Choroid plexus epithelial cell (primary cell): ENCODE data around the gene HSPB6.

Source experiments
- DNase-seq: peaks from one replicate; pipeline ENCODE4 v3.0.0-alpha.2; 2010; ENCODE audit warnings: low read depth
- H3K4me3 ChIP-seq: 2 replicates; pipeline ENCODE4 v1.5.1; 2011; ENCODE audit warnings: low read depth, mild to moderate bottlenecking, control low read depth, low read length, moderate library complexity
- CTCF ChIP-seq: conservative IDR thresholded peaks from 2 replicates; pipeline ENCODE4 v1.5.1; 2011; ENCODE audit warnings: low read depth, mild to moderate bottlenecking, control low read depth, inconsistent platforms, low read length, moderate library complexity

The HSPB6 gene

GRCh38 chr19:35714601-35715354 lies 42.1 kb downstream of the HSPB6 start:
- no peak overlapping the region for H3K4me3 ChIP-seq
- no peak for DNase-seq
- no peak for TF ChIP-seq CTCF

GRCh38 chr19:35713904-35714495 lies 42.8 kb downstream of the HSPB6 start:
- TF ChIP-seq CTCF, result no peak
- H3K4me3 ChIP-seq, result no peak overlapping the region
- no peak for DNase-seq

DNA sequence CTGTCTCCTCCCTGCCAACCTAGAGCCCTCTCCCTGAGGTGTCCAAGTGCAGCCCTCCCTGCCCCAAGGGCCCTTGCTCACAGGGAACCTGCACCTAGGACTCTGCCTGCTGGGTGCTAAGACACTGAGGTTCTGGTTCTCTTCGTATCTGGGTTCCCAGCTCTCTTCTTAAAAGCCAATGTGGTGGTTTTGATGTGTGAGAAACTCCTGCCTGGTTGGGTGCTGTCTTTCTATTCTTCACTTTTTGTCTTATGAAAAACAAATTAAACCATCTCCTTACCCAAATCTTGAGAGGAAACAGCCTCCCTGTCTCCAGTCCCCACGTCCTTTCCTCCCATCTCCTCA lies 43.4 kb downstream of the HSPB6 start:
- no peak for TF ChIP-seq CTCF
- no peak overlapping the region for H3K4me3 ChIP-seq
- no peak for DNase-seq

- DNase-seq, result no peak
- no peak for TF ChIP-seq CTCF
- no peak overlapping the region for H3K4me3 ChIP-seq
These were observed 44.0 kb downstream of the HSPB6 start for GRCh38 chr19:35712567-35713505.

DNA sequence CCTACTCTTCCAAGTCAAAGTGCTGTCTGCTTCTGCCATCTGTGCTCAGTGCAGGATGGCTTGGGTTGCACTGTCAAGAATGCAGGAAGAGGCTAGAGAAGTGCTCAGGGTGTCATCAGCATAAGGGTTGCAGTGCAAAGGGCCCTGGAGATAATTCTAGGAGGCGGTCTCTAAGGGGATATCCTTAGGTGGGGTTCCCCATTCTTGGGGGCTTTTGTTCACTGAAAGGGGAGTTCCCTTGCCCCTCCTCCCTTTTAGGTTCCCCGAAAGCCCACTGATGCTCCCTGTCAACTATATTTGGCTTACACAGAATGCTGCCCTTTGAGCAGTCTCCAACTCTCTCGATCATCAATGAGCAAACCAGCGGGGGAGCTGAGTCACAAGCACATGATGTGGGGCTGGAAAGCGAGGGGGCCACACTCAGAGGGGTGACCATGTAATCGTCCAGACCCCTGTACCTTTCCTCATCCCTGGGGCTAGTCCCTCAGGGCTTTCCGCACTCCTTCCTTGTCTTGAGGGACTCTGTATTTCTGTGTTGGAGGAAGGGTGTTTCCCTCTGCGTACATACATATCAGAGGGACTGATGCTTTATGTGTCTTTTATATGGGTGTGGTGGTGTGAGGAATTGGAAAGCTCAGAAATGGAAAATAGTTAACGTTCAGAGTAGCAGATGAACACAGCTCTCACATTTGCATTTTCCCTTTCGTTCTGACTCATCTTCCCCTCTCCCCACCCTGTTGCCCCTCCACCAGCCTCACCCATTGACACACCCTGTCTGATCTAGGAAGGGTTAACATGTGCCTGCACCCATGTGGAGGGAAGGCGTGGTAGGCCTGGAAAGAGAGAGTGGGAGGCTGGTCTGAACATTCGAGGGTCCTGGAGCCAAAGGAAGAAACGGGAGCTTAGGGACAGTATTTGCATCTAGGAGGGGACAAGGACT lies 45.8 kb downstream of the HSPB6 start:
- DNase-seq, result no peak
- no peak overlapping the region for H3K4me3 ChIP-seq
- no peak for TF ChIP-seq CTCF

DNA sequence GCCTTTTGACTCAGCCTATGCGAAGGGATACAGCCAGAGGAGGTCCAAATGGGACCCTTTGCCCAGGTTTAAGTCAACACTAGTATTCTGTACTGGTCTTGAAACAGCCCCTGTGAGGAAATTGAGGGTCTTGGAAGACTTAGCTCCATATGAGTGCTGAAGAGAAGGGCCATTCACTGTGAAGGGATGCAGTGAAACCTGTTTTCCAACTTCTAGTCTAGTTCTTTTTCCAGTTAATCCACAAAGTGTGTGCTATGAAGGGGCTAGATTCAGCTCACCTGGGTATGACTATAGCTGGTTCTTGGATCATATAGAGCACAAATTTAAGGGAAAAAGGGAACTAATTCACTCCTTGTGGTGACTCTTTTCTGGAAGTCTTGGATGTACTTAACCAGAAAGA lies 48.4 kb downstream of the HSPB6 start:
- no peak for DNase-seq
- no peak for TF ChIP-seq CTCF
- H3K4me3 ChIP-seq, result no peak overlapping the region
